ENCODE measurements around the gene SIAH2. TPM values are rescaled to one million over a fixed set of nuclear protein-coding genes. Genes with fewer than 3 reads are reported as not detected.

The SIAH2 gene
- total RNA-seq, 3 donors from 2014 or later: 37.4 to 40.3 (median 39.1) TPM

GRCh38 chr3:150748684-150749047, 14.3 kb downstream of the SIAH2 start:
- H3K4me1 ChIP-seq: no peaks in the 10 kb centered on the region

GRCh38 chr3:150747886-150748683, 14.9 kb downstream of the SIAH2 start:
- Histone ChIP-seq H3K4me1 (no peaks in the 10 kb centered on the region), H3K9me3 (no peaks in the 10 kb centered on the region), H3K4me3 (no peak overlapping the region), H3K27ac (no peak overlapping the region), H3K36me3 (no peaks in the 10 kb centered on the region), H3K27me3 (no peaks in the 10 kb centered on the region)
- DNase-seq (ENCODE audit: low spot score in 2 of 2): no peak
- intact Hi-C loops (cut with DNase I; ENCODE audit: low total_unique reads): no loop called here
- TF ChIP-seq POLR2A (IDR thresholded peaks at IDR 0.05): no peak
- TF ChIP-seq POLR2AphosphoS5 (IDR thresholded peaks at IDR 0.05): no peak
- TF ChIP-seq CTCF (IDR thresholded peaks at IDR 0.05): no peak

More at GRCh38 chr3:150748684-150749047, 14.3 kb downstream of the SIAH2 start:
- no peaks in the 10 kb centered on the region for H3K9me3 ChIP-seq
- intact Hi-C loops (cut with DNase I; ENCODE audit: low total_unique reads): no loop called here
- H3K27me3 ChIP-seq: no peaks in the 10 kb centered on the region
- H3K36me3 ChIP-seq: no peaks in the 10 kb centered on the region
- H3K27ac ChIP-seq: no peak overlapping the region
- TF ChIP-seq POLR2AphosphoS5 (IDR thresholded peaks at IDR 0.05): no peak
- TF ChIP-seq POLR2A (IDR thresholded peaks at IDR 0.05): no peak
- no peak for TF ChIP-seq CTCF (IDR thresholded peaks at IDR 0.05)
- H3K4me3 ChIP-seq: no peak overlapping the region
- no peak for DNase-seq (ENCODE audit: low spot score in 2 of 2)

- Histone ChIP-seq H3K4me3 (no peak overlapping the region), H3K4me1 (no peaks in the 10 kb centered on the region), H3K27me3 (no peaks in the 10 kb centered on the region), H3K27ac (peak overlapping the region in 1 of 2 donors; percentile 57), H3K36me3 (no peaks in the 10 kb centered on the region), H3K9me3 (no peaks in the 10 kb centered on the region)
- TF ChIP-seq POLR2A (IDR thresholded peaks at IDR 0.05): no peak
- no peak for TF ChIP-seq CTCF (IDR thresholded peaks at IDR 0.05)
- TF ChIP-seq POLR2AphosphoS5 (IDR thresholded peaks at IDR 0.05): no peak
- no peak for DNase-seq (ENCODE audit: low spot score in 2 of 2)
- intact Hi-C loops (cut with DNase I; ENCODE audit: low total_unique reads): no loop called here
Measured at GRCh38 chr3:150746791-150747590, 16.0 kb downstream of the SIAH2 start.

- H3K4me3 ChIP-seq: no peak overlapping the region
- TF ChIP-seq POLR2A (IDR thresholded peaks at IDR 0.05) (no peak), CTCF (IDR thresholded peaks at IDR 0.05) (no peak), POLR2AphosphoS5 (IDR thresholded peaks at IDR 0.05) (no peak)
- H3K27me3 ChIP-seq: no peaks in the 10 kb centered on the region
- H3K36me3 ChIP-seq: no peaks in the 10 kb centered on the region
- no peaks in the 10 kb centered on the region for H3K9me3 ChIP-seq
- H3K4me1 ChIP-seq: no peaks in the 10 kb centered on the region
- intact Hi-C loops (cut with DNase I; ENCODE audit: low total_unique reads): no loop called here
- DNase-seq (ENCODE audit: low spot score in 2 of 2): no peak
- no peak overlapping the region for H3K27ac ChIP-seq
Measured at GRCh38 chr3:150745832-150746231, 17.1 kb downstream of the SIAH2 start.

GRCh38 chr3:150744919-150745211, 18.1 kb downstream of the SIAH2 start:
- TF ChIP-seq POLR2AphosphoS5 (IDR thresholded peaks at IDR 0.05) (no peak), CTCF (IDR thresholded peaks at IDR 0.05) (no peak), POLR2A (IDR thresholded peaks at IDR 0.05) (no peak)
- Histone ChIP-seq H3K4me1 (no peaks in the 10 kb centered on the region), H3K27ac (peak overlapping the region in 1 of 2 donors; percentile 27), H3K36me3 (no peaks in the 10 kb centered on the region), H3K9me3 (no peaks in the 10 kb centered on the region), H3K4me3 (no peak overlapping the region), H3K27me3 (no peaks in the 10 kb centered on the region)
- DNase-seq (ENCODE audit: low spot score in 2 of 2): no peak
- intact Hi-C loops (cut with DNase I; ENCODE audit: low total_unique reads): no loop called here

All from breast epithelium (tissue), 4 donors.